Skin of body (tissue), 2 donors: ENCODE data around the gene C4B. TPM values are rescaled to one million over a fixed set of nuclear protein-coding genes. Genes with fewer than 3 reads are reported as not detected.
"Not testable (repeated sequence)": the region's sequence is repeated elsewhere in the genome, so short reads cannot be mapped to it uniquely, and the experiment has no call there.

Experiments
- DNase-seq: peaks from one replicate; lab custom pipeline; 2025; lab: John Stamatoyannopoulos, UW
- total RNA-seq: library from RNA; depleted of rRNA; stranded (reverse); fragments of >200 nt; gene quantifications from one replicate; pipeline ENCODE4 v1.2.3, GENCODE V29; 2014

C4B gene
- total RNA-seq, 1 donor from 2014 or later: 4.2 TPM

- DNase-seq: not testable (repeated sequence)
Observed at GRCh38 chr6:31980998-31981397, 33.6 kb upstream of the C4B start.

GRCh38 chr6:31981744-31982143 is 32.9 kb upstream of the C4B start, which contains the start of gene C4A:
Gene C4A, plus strand, starts transcription at chr6:31982057. Its CDS starts 51 bp downstream, at chr6:31982108.
- not testable (repeated sequence) for DNase-seq

- DNase-seq: not testable (repeated sequence)
Observed at GRCh38 chr6:31989363-31989762, 25.2 kb upstream of the C4B start.

- not testable (repeated sequence) for DNase-seq
Observed at GRCh38 chr6:31994421-31994820, 20.2 kb upstream of the C4B start.

GRCh38 chr6:31996385-31996784 is 18.2 kb upstream of the C4B start:
- not testable (repeated sequence) for DNase-seq

- not testable (repeated sequence) for DNase-seq
Observed at GRCh38 chr6:32002546-32003268, 11.9 kb upstream of the C4B start.

- DNase-seq: not testable (repeated sequence)
Observed at GRCh38 chr6:32003301-32003700, 11.3 kb upstream of the C4B start.

GRCh38 chr6:32004393-32004792 is 10.2 kb upstream of the C4B start:
- DNase-seq: not testable (repeated sequence)

GRCh38 chr6:32004864-32005537 is 9.6 kb upstream of the C4B start:
- DNase-seq: not testable (repeated sequence)

- DNase-seq: not testable (repeated sequence)
Observed at GRCh38 chr6:32005538-32005880, 9.1 kb upstream of the C4B start.

GRCh38 chr6:32005991-32006529 is 8.5 kb upstream of the C4B start:
- DNase-seq: not testable (repeated sequence)

- DNase-seq: not testable (repeated sequence)
Observed at GRCh38 chr6:32007086-32007485, 7.5 kb upstream of the C4B start.

GRCh38 chr6:32008037-32008436 is 6.6 kb upstream of the C4B start:
- DNase-seq: not testable (repeated sequence)

GRCh38 chr6:32008616-32009015 is 6.0 kb upstream of the C4B start:
- DNase-seq: not testable (repeated sequence)

GRCh38 chr6:32009537-32009936 is 5.1 kb upstream of the C4B start:
- DNase-seq: not testable (repeated sequence)

GRCh38 chr6:32010856-32011530 is 3.6 kb upstream of the C4B start:
- not testable (repeated sequence) for DNase-seq

- DNase-seq: not testable (repeated sequence)
Observed at GRCh38 chr6:32012941-32013617, 1.5 kb upstream of the C4B start.

GRCh38 chr6:32013738-32014137 is 857 bp upstream of the C4B start:
- not testable (repeated sequence) for DNase-seq

GRCh38 chr6:32022100-32022499 is 7.5 kb downstream of the C4B start:
- not testable (repeated sequence) for DNase-seq

- not testable (repeated sequence) for DNase-seq
Observed at GRCh38 chr6:32028631-32029030, 14.0 kb downstream of the C4B start.

GRCh38 chr6:32029553-32029952 is 15.0 kb downstream of the C4B start:
- DNase-seq: not testable (repeated sequence)
